K562 (cell line): ENCODE measurements around the gene SET. TPM values are rescaled to one million over a fixed set of nuclear protein-coding genes. Genes with fewer than 3 reads are reported as not detected.

ENCODE experiments used
- ADNP ChIP-seq: fragments of 200-800 bp; sonication (Bioruptor generic); IDR thresholded peaks from 2 replicates; pipeline ENCODE4 v1.6.1; 2016; ENCODE audit warnings: missing genetic modification characterization, missing compliant biosample characterization
- CHAMP1 ChIP-seq: fragments of 450-650 bp; IDR thresholded peaks from 2 replicates; pipeline ENCODE4 v1.6.1; 2016; ENCODE audit warnings: mild to moderate bottlenecking
- CREB1 ChIP-seq, 2 experiments: sonication (generic) in 1 of 2; formaldehyde crosslinking in 1 of 2; IDR thresholded peaks; 2 replicates each; pipeline versions ENCODE4 v1.6.1 to v1.8.0; 2012 to 2022; ENCODE audit warnings: inconsistent platforms in 1 of 2, mild to moderate bottlenecking in 1 of 2, missing genetic modification reagents in 1 of 2, moderate library complexity in 1 of 2
- HES1 ChIP-seq: fragments of 450-650 bp; IDR thresholded peaks from 2 replicates; pipeline ENCODE4 v1.6.1; 2016; ENCODE audit warnings: low read depth, mild to moderate bottlenecking, moderate library complexity
- IRF9 ChIP-seq: fragments of 450-650 bp; IDR thresholded peaks from 2 replicates; pipeline ENCODE4 v1.6.1; 2016; ENCODE audit warnings: missing biosample characterization, missing genetic modification characterization
- MAFF ChIP-seq: IDR thresholded peaks from 2 replicates; pipeline ENCODE4 v1.6.1; 2012; ENCODE audit warnings: low read length, improper control_type of control experiment
- MBD1 ChIP-seq: fragments of 250-450 bp; sonication (Bioruptor Pico); IDR thresholded peaks from 2 replicates; pipeline ENCODE4 v1.8.0; 2022; ENCODE audit warnings: inconsistent platforms
- MIER1 ChIP-seq: fragments of 450-650 bp; IDR thresholded peaks from 2 replicates; pipeline ENCODE4 v1.6.1; 2016; ENCODE audit warnings: antibody characterized with exemption, mild to moderate bottlenecking, low read depth
- PCBP1 ChIP-seq: fragments of 200-400 bp; formaldehyde crosslinking; IDR thresholded peaks from 2 replicates; pipeline ENCODE4 v1.6.1; 2018; ENCODE audit warnings: mild to moderate bottlenecking, low read depth, low read length; ENCODE audit not compliant: poor library complexity, severe bottlenecking
- PCBP2 ChIP-seq: fragments of 200-400 bp; formaldehyde crosslinking; IDR thresholded peaks from 2 replicates; pipeline ENCODE4 v1.6.1; 2018; ENCODE audit warnings: low read length, low read depth, mild to moderate bottlenecking, moderate library complexity; ENCODE audit not compliant: poor library complexity, severe bottlenecking
- PREB ChIP-seq: sonication (generic); formaldehyde crosslinking; IDR thresholded peaks from 2 replicates; pipeline ENCODE4 v1.8.1; 2023; ENCODE audit warnings: mild to moderate bottlenecking, missing genetic modification reagents
- SIRT6 ChIP-seq: IDR thresholded peaks from one replicate; pipeline ENCODE4 v1.6.1; 2012; ENCODE audit warnings: low read depth, mild to moderate bottlenecking, control low read depth, inconsistent platforms, low read length, moderate library complexity
- SMAD3 ChIP-seq: fragments of 450-650 bp; formaldehyde crosslinking; conservative IDR thresholded peaks from 2 replicates; pipeline ENCODE4 v1.4.0; 2020; ENCODE audit warnings: mild to moderate bottlenecking
- SP1 ChIP-seq: sonication (generic); formaldehyde crosslinking; IDR thresholded peaks from 2 replicates; pipeline ENCODE4 v1.8.1; 2022; ENCODE audit warnings: mild to moderate bottlenecking, missing genetic modification reagents
- TCF15 ChIP-seq: fragments of 250-450 bp; sonication (Bioruptor Pico); IDR thresholded peaks from 2 replicates; pipeline ENCODE4 v1.8.0; 2022; ENCODE audit warnings: moderate library complexity, mild to moderate bottlenecking, inconsistent platforms
- ZNF165 ChIP-seq: fragments of 250-450 bp; sonication (Bioruptor Pico); IDR thresholded peaks from 2 replicates; pipeline ENCODE4 v1.4.0; 2020; ENCODE audit warnings: borderline replicate concordance
- ZNF274 ChIP-seq: IDR thresholded peaks from 2 replicates; pipeline ENCODE4 v1.6.1; 2011; ENCODE audit warnings: low read depth, mild to moderate bottlenecking, low read length, moderate library complexity, borderline replicate concordance
- ZNF57 ChIP-seq: fragments of 450-650 bp; formaldehyde crosslinking; IDR thresholded peaks from 2 replicates; pipeline ENCODE4 v1.4.0; 2020; ENCODE audit warnings: mild to moderate bottlenecking, moderate library complexity
- ZNF668 ChIP-seq: fragments of 250-450 bp; sonication (Bioruptor Pico); IDR thresholded peaks from 2 replicates; pipeline ENCODE4 v1.8.0; 2022; ENCODE audit warnings: mild to moderate bottlenecking, inconsistent platforms
- ZNF695 ChIP-seq: fragments of 450-650 bp; formaldehyde crosslinking; IDR thresholded peaks from 2 replicates; pipeline ENCODE4 v1.4.0; 2020; ENCODE audit warnings: mild to moderate bottlenecking, moderate library complexity
- polyA plus RNA-seq, 8 experiments: library from polyadenylated mRNA; depleted of rRNA in 4 of 8; stranded (reverse) in 5 of 8; unstranded in 3 of 8; fragments of >200 nt; fragmentation: Nextera tagmentation in 2 of 8; fragmentation: Illumina TruSeq in 1 of 8; extraction: Ambion mirVana in 2 of 8; extraction: Trizol in 1 of 8; gene quantifications; 2 replicates each; pipeline versions ENCODE4 v1.2.1 to v1.2.3, GENCODE V29; 2011 to 2014; ENCODE audit warnings: inconsistent platforms in 1 of 8, missing spikeins in 1 of 8
- total RNA-seq, 7 experiments: library from RNA; depleted of rRNA in 6 of 7; stranded (reverse); fragments of >200 nt in 6 of 7; fragmentation: Illumina TruSeq in 2 of 7; extraction: Trizol in 2 of 7; gene quantifications; 2 replicates each; pipeline versions ENCODE4 v1.2.1 to v1.2.3, GENCODE V29; 2011 to 2021; ENCODE audit warnings: low replicate concordance in 1 of 7

The SET gene
- total and polyA plus RNA-seq, 9 of the 15 experiments (the other 6 are each of a cell fraction or from before 2014, with no cell fraction given), result 404 to 1,447 (median 907) TPM

GRCh38 chr9:128689820-128690683 is 1.0 kb downstream of the SET start (continued):
- peak; percentile 30 for TF ChIP-seq PCBP1
- TF ChIP-seq MAFF, result no peak
- no peak for TF ChIP-seq IRF9 (tag)
- TF ChIP-seq ADNP, result no peak
- no peak for TF ChIP-seq ZNF165 (CRISPR knock-in tag)
- no peak for TF ChIP-seq SMAD3
- no peak for TF ChIP-seq SP1 (CRISPR knock-in tag)
- TF ChIP-seq ZNF695 (CRISPR knock-in tag), result no peak
- TF ChIP-seq ZNF57, result no peak
- no peak for TF ChIP-seq SIRT6
- TF ChIP-seq CREB1 (IDR thresholded peaks at IDR 0.05), result no peak; the same call in 1 of the 2 replicates
- TF ChIP-seq CREB1 (CRISPR knock-in tag; IDR thresholded peaks at IDR 0.05), result no peak
- TF ChIP-seq MIER1, result no peak; the same call in 1 of the 2 replicates
- no peak for TF ChIP-seq PCBP2
- no peak for TF ChIP-seq CHAMP1
- TF ChIP-seq MBD1 (CRISPR knock-in tag), result no peak
- no peak for TF ChIP-seq PREB
- TF ChIP-seq HES1, result no peak
- no peak for TF ChIP-seq ZNF668
- no peak for TF ChIP-seq TCF15 (CRISPR knock-in tag)
- TF ChIP-seq ZNF274, result no peak
